Natural killer cell (primary cell): ENCODE data around the gene CDH2. TPM values are rescaled to one million over a fixed set of nuclear protein-coding genes. Genes with fewer than 3 reads are reported as not detected.

Experiments used
- ATAC-seq, 3 donors: fragments of 150-1000 bp in 2 of 3; fragments of 200-7000 bp in 1 of 3; cut with Tn5 transposase; 1 replicate in 1 of 3; 2 replicates in 2 of 3; pipeline ENCODE4 v1.10.0; 2021; ENCODE audit warnings: mild to moderate bottlenecking in 2 of 3, moderate library complexity in 2 of 3
- DNase-seq, 2 donors: peaks; one replicate each; pipeline versions ENCODE4 v3.0.0 to v3.0.0-alpha.2; 2013 to 2021; ENCODE audit warnings: mixed read lengths in 1 of 2
- H3K27ac ChIP-seq: one replicate; pipeline ENCODE4 v1.5.1; 2013; ENCODE audit warnings: mild to moderate bottlenecking, low read length
- H3K27me3 ChIP-seq: one replicate; pipeline ENCODE4 v1.6.1; 2013; ENCODE audit warnings: low read length; ENCODE audit not compliant: control insufficient read depth, insufficient read depth
- H3K36me3 ChIP-seq: one replicate; pipeline ENCODE4 v1.6.1; 2013; ENCODE audit warnings: low read length; ENCODE audit not compliant: control insufficient read depth, insufficient read depth
- H3K4me1 ChIP-seq: one replicate; pipeline ENCODE4 v1.6.1; 2013; ENCODE audit warnings: low read length; ENCODE audit not compliant: control insufficient read depth, insufficient read depth
- H3K4me3 ChIP-seq: one replicate; pipeline ENCODE4 v1.5.1; 2013; ENCODE audit warnings: low read length
- H3K9me3 ChIP-seq: one replicate; pipeline ENCODE4 v1.6.1; 2013; ENCODE audit warnings: low read length; ENCODE audit not compliant: control insufficient read depth, insufficient read depth
- H3K27ac Mint-ChIP-seq, 2 donors: one replicate each; pipeline ENCODE4 v1.8.0; 2022; ENCODE audit warnings: mild to moderate bottlenecking in 2 of 2, mixed read lengths in 2 of 2, moderate library complexity in 1 of 2
- H3K27me3 Mint-ChIP-seq, 2 donors: one replicate each; pipeline ENCODE4 v1.8.0; 2022; ENCODE audit warnings: low read depth in 2 of 2, mixed read lengths in 2 of 2
- H3K36me3 Mint-ChIP-seq: one replicate; pipeline ENCODE4 v1.8.0; 2022; ENCODE audit warnings: mixed read lengths
- H3K4me1 Mint-ChIP-seq, 2 donors: one replicate each; pipeline ENCODE4 v1.8.0; 2022; ENCODE audit warnings: mixed read lengths in 2 of 2
- H3K4me3 Mint-ChIP-seq: one replicate; pipeline ENCODE4 v1.8.0; 2022; ENCODE audit warnings: mild to moderate bottlenecking, moderate library complexity, mixed read lengths
- H3K9me3 Mint-ChIP-seq, 2 donors: one replicate each; pipeline ENCODE4 v1.8.0; 2022; ENCODE audit warnings: mixed read lengths in 2 of 2
- CTCF ChIP-seq: fragments of 200-600 bp; IDR thresholded peaks from one replicate; pipeline ENCODE4 v1.8.0; 2022; ENCODE audit warnings: antibody characterized with exemption
- WGBS: methylation state at CpG from one replicate; pipeline ENCODE4 v1.1.7; 2013; ENCODE audit warnings: missing lambda C conversion rate; ENCODE audit not compliant: insufficient coverage; 5-methylcytosine and 5-hydroxymethylcytosine counted together
- intact Hi-C: fragments of 100-400 bp; cut with micrococcal nuclease; formaldehyde crosslinking; loops from one replicate; pipeline ENCODE4 v1.14.2; 2022
- total RNA-seq, 4 donors: library from RNA; stranded (reverse); fragments of 120-200 nt in 1 of 4; gene quantifications; one replicate each; pipeline versions ENCODE4 v1.2.3 to v1.2.4, GENCODE V29; 2013 to 2022

The CDH2 gene
- total RNA-seq, 3 donors from 2014 or later (not counting 1 experiment from before 2014, with no cell fraction given) = 0.09 to 0.35 (median 0.26) TPM

GRCh38 chr18:28075501-28075900 lies 101.4 kb downstream of the CDH2 start:
- Mint-ChIP-seq H3K27ac (no peak overlapping the region), H3K4me3 (no peak overlapping the region), H3K9me3 (peaks cover 3 to 5% of the 10 kb centered on the region in 2 donors), H3K4me1 (no peaks in the 10 kb centered on the region), H3K27me3 (no peaks in the 10 kb centered on the region), H3K36me3 (no peaks in the 10 kb centered on the region)
- no peaks in the 10 kb centered on the region for H3K9me3 ChIP-seq
- H3K4me1 ChIP-seq = no peaks in the 10 kb centered on the region
- DNase-seq = no peak
- intact Hi-C loops = no loop called here
- no peak overlapping the region for H3K27ac ChIP-seq
- 89% methylated on average over 2 of the region's 3 CpGs for WGBS
- ATAC-seq = no peak
- no peaks in the 10 kb centered on the region for H3K27me3 ChIP-seq
- H3K4me3 ChIP-seq = no peak overlapping the region
- H3K36me3 ChIP-seq = no peaks in the 10 kb centered on the region
- no peak for TF ChIP-seq CTCF

GRCh38 chr18:28074076-28074475 lies 102.9 kb downstream of the CDH2 start:
- Histone ChIP-seq H3K27ac (no peak overlapping the region), H3K36me3 (no peaks in the 10 kb centered on the region), H3K9me3 (no peaks in the 10 kb centered on the region), H3K4me1 (no peaks in the 10 kb centered on the region), H3K27me3 (no peaks in the 10 kb centered on the region), H3K4me3 (no peak overlapping the region)
- Mint-ChIP-seq H3K4me1 (no peaks in the 10 kb centered on the region), H3K27ac (no peak overlapping the region), H3K27me3 (no peaks in the 10 kb centered on the region), H3K9me3 (peaks cover 3 to 8% of the 10 kb centered on the region in 2 donors), H3K4me3 (no peak overlapping the region), H3K36me3 (no peaks in the 10 kb centered on the region)
- DNase-seq = no peak
- no peak for ATAC-seq
- TF ChIP-seq CTCF = no peak
- no CpG with 5 or more reads among the region's 1 CpG for WGBS
- intact Hi-C loops = no loop called here

GRCh38 chr18:28073658-28074057 lies 103.3 kb downstream of the CDH2 start:
- Mint-ChIP-seq H3K27ac (no peak overlapping the region), H3K4me3 (no peak overlapping the region), H3K36me3 (no peaks in the 10 kb centered on the region), H3K4me1 (no peaks in the 10 kb centered on the region), H3K27me3 (no peaks in the 10 kb centered on the region), H3K9me3 (peaks cover 3 to 8% of the 10 kb centered on the region in 2 donors)
- no peaks in the 10 kb centered on the region for H3K4me1 ChIP-seq
- no peak overlapping the region for H3K27ac ChIP-seq
- ATAC-seq = no peak
- no peak for TF ChIP-seq CTCF
- no peak overlapping the region for H3K4me3 ChIP-seq
- H3K36me3 ChIP-seq = no peaks in the 10 kb centered on the region
- DNase-seq = no peak
- intact Hi-C loops = no loop called here
- WGBS = 47% methylated on average over 2 of the region's 3 CpGs
- H3K27me3 ChIP-seq = no peaks in the 10 kb centered on the region
- H3K9me3 ChIP-seq = no peaks in the 10 kb centered on the region

- no peaks in the 10 kb centered on the region for H3K4me1 ChIP-seq
- ATAC-seq (no peak), DNase-seq (no peak)
- H3K4me1 Mint-ChIP-seq = no peaks in the 10 kb centered on the region
- H3K4me3 Mint-ChIP-seq = no peak overlapping the region
- no peaks in the 10 kb centered on the region for H3K36me3 ChIP-seq
- TF ChIP-seq CTCF = no peak
- H3K4me3 ChIP-seq = no peak overlapping the region
- H3K27me3 ChIP-seq = no peaks in the 10 kb centered on the region
- WGBS = 82% methylated on average over 4 of the region's 5 CpGs
- H3K9me3 ChIP-seq = no peaks in the 10 kb centered on the region
- no peak overlapping the region for H3K27ac Mint-ChIP-seq
- H3K36me3 Mint-ChIP-seq = no peaks in the 10 kb centered on the region
- H3K9me3 Mint-ChIP-seq = peaks cover 9 to 12% of the 10 kb centered on the region in 2 donors
- intact Hi-C loops = no loop called here
- no peak overlapping the region for H3K27ac ChIP-seq
- H3K27me3 Mint-ChIP-seq = no peaks in the 10 kb centered on the region
Observed at GRCh38 chr18:28071199-28071598, 105.7 kb downstream of the CDH2 start.
